ENCODE data around the gene TMEM132D.

The TMEM132D gene

GRCh38 chr12:129372876-129373275, 530.9 kb downstream of the TMEM132D start (continued):
- no peak for TF ChIP-seq ZNF324 (tag by site-specific recombination; IDR thresholded peaks at IDR 0.05)
- TF ChIP-seq ZNF280D (tag by site-specific recombination; IDR thresholded peaks at IDR 0.05) = no peak
- no peak for TF ChIP-seq ZNF341 (tag by site-specific recombination; IDR thresholded peaks at IDR 0.05; ENCODE audit: low read depth)
- TF ChIP-seq ZNF248 (tag by site-specific recombination; IDR thresholded peaks at IDR 0.05) = no peak
- no peak for TF ChIP-seq ZNF132 (tag by site-specific recombination; IDR thresholded peaks at IDR 0.05; ENCODE audit: borderline replicate concordance)
- TF ChIP-seq ZNF473 (tag by site-specific recombination; IDR thresholded peaks at IDR 0.05) = no peak
- no peak for TF ChIP-seq MYNN (tag by site-specific recombination; IDR thresholded peaks at IDR 0.05; ENCODE audit: borderline replicate concordance)

GRCh38 chr12:129372348-129372747, 531.5 kb downstream of the TMEM132D start:
- ChIA-PET CTCF (interaction anchor here (1.1 kb wide), 1 partner anchor 836 kb away, joined by 3 read pairs; no protein-coding TSS in a partner anchor), POLR2A (no interaction called here)
- Histone ChIP-seq H3K36me3 (ENCODE audit: control insufficient read depth in 2 of 2, insufficient read depth in 1 of 2, low read length in 2 of 2) (no peaks in the 10 kb centered on the region), H3K27ac (ENCODE audit: extremely low read depth, low read depth, low read length) (no peak overlapping the region), H3K4me3 (ENCODE audit: low read depth, low read length) (no peak overlapping the region), H3K9me3 (ENCODE audit: control insufficient read depth, insufficient read depth, low read depth, low read length) (no peaks in the 10 kb centered on the region), H3K4me1 (ENCODE audit: control insufficient read depth, insufficient read depth, low read length) (no peaks in the 10 kb centered on the region)
- TF ChIP-seq ZBTB11 (tag by site-specific recombination; conservative IDR thresholded peaks at IDR 0.05; ENCODE audit: low read depth) (no peak), KLF16 (tag by site-specific recombination; IDR thresholded peaks at IDR 0.05) (no peak), KLF9 (tag by site-specific recombination; IDR thresholded peaks at IDR 0.05; ENCODE audit: low read depth) (no peak), ZNF610 (tag by site-specific recombination; IDR thresholded peaks at IDR 0.05; ENCODE audit: borderline replicate concordance) (peak; percentile 98), ZNF747 (tag by site-specific recombination; IDR thresholded peaks at IDR 0.05) (no peak), ZSCAN30 (tag by site-specific recombination; IDR thresholded peaks at IDR 0.05) (no peak), ZNF132 (tag by site-specific recombination; IDR thresholded peaks at IDR 0.05; ENCODE audit: borderline replicate concordance) (no peak)

GRCh38 chr12:129371268-129371667, 532.6 kb downstream of the TMEM132D start:
- ChIA-PET POLR2A (no interaction called here), CTCF (no interaction called here)
- TF ChIP-seq ZFP69B (tag by site-specific recombination; IDR thresholded peaks at IDR 0.05) = no peak
- no peak for TF ChIP-seq ZNF16 (tag by site-specific recombination; IDR thresholded peaks at IDR 0.05; ENCODE audit: low read depth)
- TF ChIP-seq ZNF707 (tag by site-specific recombination; IDR thresholded peaks at IDR 0.05) = peak; percentile 7; the same call in 1 of the 2 replicates
- TF ChIP-seq PRDM1 (tag by site-specific recombination; IDR thresholded peaks at IDR 0.05) = no peak
- TF ChIP-seq ZNF654 (tag by site-specific recombination; IDR thresholded peaks at IDR 0.05; ENCODE audit: low read depth) = no peak
- TF ChIP-seq ZNF571 (tag by site-specific recombination; IDR thresholded peaks at IDR 0.05) = no peak
- TF ChIP-seq ZNF626 (tag by site-specific recombination; IDR thresholded peaks at IDR 0.05) = no peak
- TF ChIP-seq ZNF449 (tag by site-specific recombination; IDR thresholded peaks at IDR 0.05) = no peak
- TF ChIP-seq ZNF280D (tag by site-specific recombination; IDR thresholded peaks at IDR 0.05) = no peak
- TF ChIP-seq ZBTB8A (tag by site-specific recombination; IDR thresholded peaks at IDR 0.05) = no peak
- TF ChIP-seq HOXC10 (CRISPR knock-in tag; IDR thresholded peaks at IDR 0.05) = no peak

More at GRCh38 chr12:129371268-129371667, 532.6 kb downstream of the TMEM132D start:
- H3K27ac ChIP-seq (ENCODE audit: extremely low read depth, low read depth, low read length) = no peak overlapping the region
- H3K36me3 ChIP-seq (ENCODE audit: control insufficient read depth in 2 of 2, insufficient read depth in 1 of 2, low read length in 2 of 2) = no peaks in the 10 kb centered on the region
- H3K4me3 ChIP-seq (ENCODE audit: low read depth, low read length) = no peak overlapping the region
- H3K9me3 ChIP-seq (ENCODE audit: control insufficient read depth, insufficient read depth, low read depth, low read length) = no peaks in the 10 kb centered on the region
- H3K4me1 ChIP-seq (ENCODE audit: control insufficient read depth, insufficient read depth, low read length) = no peaks in the 10 kb centered on the region

Data from HEK293 (cell line).